ENCODE data around the gene POLR2F. TPM values are rescaled to one million over a fixed set of nuclear protein-coding genes. Genes with fewer than 3 reads are reported as not detected.

Gene POLR2F
- total RNA-seq, 1 experiment from 2014 or later, result 107 TPM

DNA sequence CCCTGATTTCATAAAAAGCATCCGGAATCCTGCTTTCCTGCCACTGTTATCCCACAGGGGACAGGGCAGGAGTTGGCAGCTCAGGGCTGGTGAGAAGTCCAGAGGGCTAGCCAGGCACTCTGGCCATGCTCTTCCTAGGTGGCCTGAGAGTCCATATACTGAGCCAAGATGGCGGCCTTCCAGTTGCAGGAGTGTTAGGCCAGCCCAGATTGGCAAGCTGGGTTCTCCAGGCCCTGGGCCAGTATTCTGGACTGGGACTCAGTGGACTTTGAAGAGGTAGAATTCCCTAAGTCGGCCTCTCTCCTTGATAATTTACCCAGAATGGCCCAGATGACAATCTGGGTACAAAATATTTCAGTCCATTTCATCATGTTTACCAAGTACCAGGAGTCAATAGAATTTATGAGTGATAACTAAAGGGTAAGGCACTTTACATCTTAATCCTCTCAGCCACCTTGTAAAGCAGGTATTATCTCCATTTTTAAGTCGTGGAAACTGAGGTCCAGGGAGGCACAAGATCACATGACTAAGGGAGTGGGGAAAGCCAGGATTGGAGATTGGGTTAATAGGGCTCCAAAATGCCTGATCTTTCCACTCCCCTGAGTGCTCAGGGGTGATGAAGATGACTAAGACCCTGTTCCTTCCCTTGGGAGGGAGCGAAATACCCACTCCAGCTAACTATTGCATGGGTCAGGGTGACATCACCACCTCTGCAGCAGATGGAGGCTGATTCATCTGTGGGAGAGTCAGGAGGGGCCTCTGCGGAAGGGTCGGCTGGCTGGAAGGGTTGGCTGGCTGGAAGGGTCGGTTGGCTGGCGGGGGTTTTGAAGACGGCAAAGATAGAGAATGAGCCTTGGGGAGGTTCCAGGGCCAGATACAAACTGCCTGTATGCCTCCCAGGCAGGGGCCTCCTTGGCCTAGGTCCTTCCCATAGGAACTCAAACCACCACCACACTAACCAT is 48.6 kb upstream of the POLR2F start (continued):
- TF ChIP-seq ELF1 (IDR thresholded peaks at IDR 0.05; ENCODE audit: borderline replicate concordance, low read depth) (no peak), SIN3A (IDR thresholded peaks at IDR 0.05; ENCODE audit: low read depth) (no peak), SP1 (IDR thresholded peaks at IDR 0.05; ENCODE audit: low read depth) (peak; percentile 76), EZH2phosphoT487 (IDR thresholded peaks at IDR 0.05; ENCODE audit: borderline replicate concordance) (no peak), FOSL1 (IDR thresholded peaks at IDR 0.05; ENCODE audit: low read depth) (peak; percentile 82)

DNA sequence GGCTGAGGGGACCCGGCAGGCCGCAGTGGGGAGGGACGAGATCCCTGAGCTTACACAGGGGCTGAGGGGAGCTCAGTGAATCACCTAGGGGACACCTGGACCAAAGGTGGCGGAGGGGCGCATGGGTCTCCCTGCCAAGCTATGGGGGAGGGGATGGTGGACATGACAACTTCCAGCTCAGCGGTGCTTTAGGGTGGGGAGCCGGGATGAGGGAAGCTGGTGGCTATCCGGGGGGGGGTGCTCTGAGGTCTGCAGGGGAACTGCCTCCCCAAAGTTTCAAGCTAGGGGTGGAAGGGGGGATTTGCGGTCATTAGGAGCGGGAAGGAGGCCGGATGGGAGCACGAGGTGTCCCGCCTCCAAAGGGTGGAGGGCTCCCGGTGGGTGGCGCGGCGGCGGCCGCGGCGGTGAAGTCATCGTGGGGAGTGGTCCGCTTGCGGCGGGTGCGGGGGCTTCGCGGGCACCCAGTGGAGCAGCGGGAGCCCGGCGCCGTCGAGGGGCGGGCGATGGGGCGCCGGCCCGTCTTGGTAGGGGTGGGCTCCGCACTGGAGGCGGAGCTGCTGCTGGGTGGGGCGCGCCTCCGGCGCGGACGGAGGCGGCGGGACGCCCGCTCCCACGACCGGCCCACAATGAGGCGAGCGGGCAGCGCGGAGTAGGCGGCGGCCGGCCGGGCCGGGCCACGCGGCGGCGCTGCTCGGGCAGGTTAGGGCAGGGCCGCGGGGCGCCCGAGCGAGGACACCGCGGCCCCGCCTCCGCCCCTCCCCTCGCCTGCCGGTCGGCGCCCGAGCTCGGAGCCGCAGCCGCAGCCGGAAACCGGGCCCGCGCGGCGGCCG is 47.8 kb upstream of the POLR2F start, which contains the start of gene MICALL1:
Gene MICALL1 (plus strand): TSS at position 764 of the 830 bp plus-strand sequence. CDS start 126 bp downstream, outside the sequence.
- POLR2A ChIA-PET, result interaction anchor here (0.5 to 2.3 kb wide), 6 partner anchors 9 to 827 kb away, joined by 3 to 12 read pairs (median 6); partner anchors contain the start of gene ANKRD54
- CTCF ChIA-PET, result interaction anchor here (1.3 to 1.5 kb wide), 2 partner anchors 9 to 12 kb away, joined by 4 to 6 read pairs; no protein-coding TSS in a partner anchor
- peak within 1 kb of the TSS; percentile 96 for H3K27ac ChIP-seq (ENCODE audit: low read depth, low read length)
- TF ChIP-seq, protein P1, sequence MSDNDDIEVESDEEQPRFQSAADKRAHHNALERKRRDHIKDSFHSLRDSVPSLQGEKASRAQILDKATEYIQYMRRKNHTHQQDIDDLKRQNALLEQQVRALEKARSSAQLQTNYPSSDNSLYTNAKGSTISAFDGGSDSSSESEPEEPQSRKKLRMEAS (IDR thresholded peaks at IDR 0.05), result peak; percentile 29; the same call in 1 of the 2 replicates
- TF ChIP-seq POLR2AphosphoS5 (IDR thresholded peaks at IDR 0.05; ENCODE audit: low read depth, low read length) (peak; percentile 63), SP1 (IDR thresholded peaks at IDR 0.05; ENCODE audit: low read depth) (no peak), TCF7L2 (IDR thresholded peaks at IDR 0.05; ENCODE audit: borderline replicate concordance, extremely low read depth, insufficient read depth, insufficient read length) (peak; percentile 5), SRF (IDR thresholded peaks at IDR 0.05; ENCODE audit: low read depth) (no peak)
- DNase-seq (ENCODE audit: low read depth, low spot score) (no peak), ATAC-seq (peak; percentile 87)
- peak within 1 kb of the TSS; percentile 99 for H3K4me2 ChIP-seq (ENCODE audit: low read length)
- peaks cover 26% of the 10 kb centered on the region for H3K79me2 ChIP-seq (ENCODE audit: insufficient read depth, low read length)
- H2AFZ ChIP-seq (ENCODE audit: low read depth, low read length, poor library complexity, severe bottlenecking), result no peak within 1 kb of the TSS
- no peaks in the 10 kb centered on the region for H3K36me3 ChIP-seq (ENCODE audit: control insufficient read depth in 1 of 2, insufficient read depth in 2 of 2, low read length in 2 of 2)
- no peaks in the 10 kb centered on the region for H3K9me3 ChIP-seq (ENCODE audit: control insufficient read depth in 1 of 2, insufficient read depth in 1 of 2, low read depth in 1 of 2, low read length in 2 of 2)
- H3K9ac ChIP-seq (ENCODE audit: low read length), result peak within 1 kb of the TSS; percentile 82
- H3K4me1 ChIP-seq (ENCODE audit: control insufficient read depth in 1 of 2, insufficient read depth in 2 of 2, low read length in 2 of 2), result peaks cover 22 to 32% of the 10 kb centered on the region in 2 experiments
- intact Hi-C loops (cut with micrococcal nuclease), result loop anchor here (1.0 kb wide), 1 partner anchor 29 kb away; no protein-coding TSS in a partner anchor
- RAD21 ChIA-PET (ENCODE audit: low non-redundant PET in 1 of 2, low total read pairs in 2 of 2, uncharacterized antibody in 2 of 2, unreplicated experiment in 2 of 2), result interaction anchor here in 1 of 2 experiments (0.6 to 0.8 kb wide), 3 partner anchors 13 to 144 kb away, joined by 3 to 4 read pairs (median 3); no protein-coding TSS in a partner anchor
- no peaks in the 10 kb centered on the region for H4K20me1 ChIP-seq (ENCODE audit: insufficient read depth)
- no peaks in the 10 kb centered on the region for H3K9me2 ChIP-seq (ENCODE audit: insufficient read depth)
- no peaks in the 10 kb centered on the region for H3K27me3 ChIP-seq (ENCODE audit: insufficient read depth, low read length)
- H3K4me3 ChIP-seq (replicated peaks in 1 of 2; ENCODE audit: low read depth in 1 of 2, low read length in 2 of 2), result peak within 1 kb of the TSS; percentile 62 to 86
- BruUV-seq (replicated peaks), result no TSS peak
